Heart left ventricle (tissue), 13 donors: ENCODE measurements around the gene ITGA2.

Experiments used
- CTCF ChIP-seq, 12 donors: fragments of 200-600 bp; sonication (generic) in 4 of 12; IDR thresholded peaks; one replicate each; pipeline versions ENCODE4 v1.5.0 to v1.8.0; 2018 to 2022; ENCODE audit warnings: antibody characterized with exemption in 12 of 12, mild to moderate bottlenecking in 5 of 12
- POLR2A ChIP-seq, 2 donors: fragments of 450-650 bp; IDR thresholded peaks; one replicate each; pipeline ENCODE4 v1.6.1; 2017; ENCODE audit warnings: antibody characterized with exemption in 2 of 2, mild to moderate bottlenecking in 2 of 2, moderate library complexity in 2 of 2
- donor health status: ischemic (EF 13 %, LVEDD 7.1; RV severe dilation, severe dysfunction).
- donor health status: DM: no; HTN: yes; CAD: no.
- donor health status: DM: no; HTN: no; CAD: no.
- donor health status: ischemic (EF 25% LVEDD 6.9; RV normal size, moderate dysfunction).
- donor health status: ischemic (EF 25% LVEDD 5.7; RV mildly dilated, moderate dysfunction).
- donor health status: ischemic (EF 35%, LVEDD 5.7; RV mildly dilated, moderate dysfunction).
- donor health status: nonischemic (EF 11% LVEDD 7.7; RV severe dilation, severe dysfunction).
- donor health status: DM: yes; HTN: yes; CAD: no.
- donor health status: PGD.
- donor health status: ischemic (EF 29% LVEDD 5.4; RV normal size, mild dysfunction).
- donor health status: nonischemic (EF 23%, LVEDD 6.1; RV moderate dilation, normal function).

- TF ChIP-seq CTCF (IDR thresholded peaks at IDR 0.05) (no peak), POLR2A (IDR thresholded peaks at IDR 0.05) (no peak)
Measured at GRCh38 chr5:53076014-53076583, 86.9 kb downstream of the ITGA2 start.
